Mucosa of stomach (tissue), 1 donor: Measurements from ENCODE around the gene SIPA1L3.

Experiments
- H3K27me3 ChIP-seq: one replicate; pipeline ENCODE4 v1.7.0; 2013; ENCODE audit warnings: mild to moderate bottlenecking, low read length; ENCODE audit not compliant: control insufficient read depth, insufficient read depth
- H3K36me3 ChIP-seq: one replicate; pipeline ENCODE4 v1.7.0; 2013; ENCODE audit warnings: low read length; ENCODE audit not compliant: control insufficient read depth, insufficient read depth
- H3K4me1 ChIP-seq: one replicate; pipeline ENCODE4 v1.7.0; 2013; ENCODE audit warnings: mild to moderate bottlenecking, low read length; ENCODE audit not compliant: control insufficient read depth, insufficient read depth
- H3K4me3 ChIP-seq: one replicate; pipeline ENCODE4 v1.7.0; 2013; ENCODE audit warnings: low read length
- H3K9ac ChIP-seq: one replicate; pipeline ENCODE4 v1.7.0; 2013; ENCODE audit warnings: mild to moderate bottlenecking, low read length, moderate library complexity
- H3K9me3 ChIP-seq: one replicate; pipeline ENCODE4 v1.7.0; 2013; ENCODE audit warnings: mild to moderate bottlenecking, low read length, moderate library complexity; ENCODE audit not compliant: control insufficient read depth
- donor health status: Pancreatic carcinoma.

Gene SIPA1L3

DNA sequence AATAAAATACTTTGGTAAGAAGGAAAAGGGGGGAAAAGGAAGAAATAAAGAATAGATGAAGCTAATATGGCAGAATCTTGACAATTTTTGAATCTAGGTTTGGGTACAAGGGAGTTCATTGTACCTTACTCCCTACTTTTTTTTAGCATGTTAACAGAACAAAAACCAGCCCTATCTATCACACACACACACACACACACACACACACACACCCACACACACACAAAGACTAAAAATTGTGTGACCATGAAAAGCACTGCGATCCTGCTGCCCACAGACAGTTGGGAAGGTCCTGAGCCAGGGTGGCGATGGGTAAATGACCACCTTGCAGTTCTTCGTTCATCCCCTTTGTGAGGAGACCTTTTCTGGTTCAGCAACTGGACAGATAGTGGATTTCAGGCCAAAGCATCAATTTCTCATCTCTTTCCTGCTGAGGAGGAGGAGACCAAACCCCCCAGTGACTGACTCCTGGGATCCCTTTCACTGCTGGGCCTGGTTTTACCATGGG lies 91.8 kb downstream of the SIPA1L3 start:
- Histone ChIP-seq H3K9me3 (no peaks in the 10 kb centered on the region), H3K9ac (no peak overlapping the region), H3K4me1 (peaks cover 12% of the 10 kb centered on the region), H3K4me3 (no peak overlapping the region), H3K36me3 (no peaks in the 10 kb centered on the region), H3K27me3 (no peaks in the 10 kb centered on the region)

- Histone ChIP-seq H3K9ac (no peak overlapping the region), H3K9me3 (no peaks in the 10 kb centered on the region), H3K4me3 (no peak overlapping the region), H3K27me3 (no peaks in the 10 kb centered on the region), H3K4me1 (peaks cover 20% of the 10 kb centered on the region), H3K36me3 (no peaks in the 10 kb centered on the region)
These were observed 92.6 kb downstream of the SIPA1L3 start for GRCh38 chr19:37999309-38000213.

- no peaks in the 10 kb centered on the region for H3K36me3 ChIP-seq
- H3K9ac ChIP-seq, result no peak overlapping the region
- no peaks in the 10 kb centered on the region for H3K27me3 ChIP-seq
- peaks cover 24% of the 10 kb centered on the region for H3K4me1 ChIP-seq
- no peaks in the 10 kb centered on the region for H3K9me3 ChIP-seq
- H3K4me3 ChIP-seq, result no peak overlapping the region
These were observed 94.3 kb downstream of the SIPA1L3 start for GRCh38 chr19:38001158-38001781.

DNA sequence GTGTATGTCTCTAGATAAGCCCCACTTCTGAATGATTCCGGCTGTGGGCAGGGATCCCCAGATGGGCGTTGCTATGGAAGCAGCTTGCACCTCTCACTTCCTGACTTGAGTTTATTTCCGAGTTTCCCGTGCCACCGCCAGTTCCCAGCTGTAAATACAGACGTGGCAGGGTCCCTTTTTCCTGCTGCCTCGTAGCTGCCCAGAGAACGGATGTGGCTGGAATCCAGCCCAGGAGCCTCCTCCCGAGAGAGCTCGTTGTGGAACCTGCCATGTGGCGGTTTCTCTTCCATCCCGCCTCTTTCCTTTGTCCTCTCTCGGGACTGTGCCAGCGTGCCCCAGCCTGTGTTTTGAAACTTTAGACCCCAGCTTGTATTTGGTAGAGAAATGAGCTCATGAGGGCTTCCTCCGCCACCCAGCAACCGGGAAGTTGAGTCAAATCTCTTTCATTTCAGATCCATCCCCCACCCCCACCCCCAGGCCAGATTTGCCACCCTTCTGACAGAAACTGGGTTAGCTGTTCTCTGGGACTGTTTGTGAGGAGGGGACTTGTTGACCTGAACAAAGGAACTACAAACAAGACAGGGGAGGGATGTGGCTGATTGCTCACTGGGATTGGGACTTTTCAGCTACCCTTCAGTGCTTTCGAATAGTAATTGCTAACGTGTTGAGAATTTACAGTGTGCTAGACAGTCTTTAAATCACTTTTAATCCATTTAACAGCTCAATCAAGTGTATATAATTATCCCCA lies 96.6 kb downstream of the SIPA1L3 start:
- Histone ChIP-seq H3K27me3 (no peaks in the 10 kb centered on the region), H3K9me3 (no peaks in the 10 kb centered on the region), H3K9ac (peak overlapping the region; percentile 48), H3K36me3 (no peaks in the 10 kb centered on the region), H3K4me3 (no peak overlapping the region), H3K4me1 (peaks cover 24% of the 10 kb centered on the region)

DNA sequence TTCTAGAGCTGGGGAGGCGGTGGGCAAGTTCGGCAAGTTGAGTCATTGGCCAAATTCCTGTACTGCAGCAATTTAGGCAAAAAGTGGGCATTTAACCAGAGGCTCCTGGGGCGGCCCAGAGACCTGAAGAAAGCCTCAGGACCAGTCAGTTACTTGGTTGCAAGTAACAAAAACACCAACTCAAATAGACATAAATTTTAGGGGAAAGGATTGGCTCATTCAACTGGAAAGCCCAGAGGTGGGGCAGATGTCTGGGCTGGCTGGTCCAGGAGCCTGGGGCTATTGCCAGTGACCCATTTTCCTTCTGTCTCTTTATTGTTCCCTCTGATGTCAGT lies 97.1 kb downstream of the SIPA1L3 start:
- Histone ChIP-seq H3K4me1 (peaks cover 24% of the 10 kb centered on the region), H3K4me3 (no peak overlapping the region), H3K9ac (peak overlapping the region; percentile 48), H3K27me3 (no peaks in the 10 kb centered on the region), H3K36me3 (no peaks in the 10 kb centered on the region), H3K9me3 (no peaks in the 10 kb centered on the region)

GRCh38 chr19:38004521-38005223 lies 97.7 kb downstream of the SIPA1L3 start:
- H3K9ac ChIP-seq, result peak overlapping the region; percentile 48
- peaks cover 24% of the 10 kb centered on the region for H3K4me1 ChIP-seq
- H3K36me3 ChIP-seq, result no peaks in the 10 kb centered on the region

DNA sequence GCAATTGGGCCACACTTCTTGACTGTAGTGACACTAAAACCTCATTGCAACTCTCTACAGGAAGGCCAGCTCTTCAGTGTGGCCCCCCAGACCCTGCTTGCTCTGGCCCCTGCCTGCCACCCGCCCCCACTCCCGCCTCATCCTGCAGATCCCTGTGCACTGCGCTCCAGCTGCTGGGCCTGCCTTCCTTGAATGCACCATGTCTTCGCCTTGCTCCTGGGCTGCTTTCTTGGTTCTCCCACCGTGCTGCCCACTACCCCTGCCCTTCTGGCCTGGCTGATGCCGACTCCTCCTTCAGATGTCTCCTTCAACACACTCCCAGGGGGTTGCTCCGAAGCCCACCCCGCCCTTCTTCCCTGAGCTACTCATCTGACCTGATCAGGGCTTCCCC lies 98.2 kb downstream of the SIPA1L3 start:
- Histone ChIP-seq H3K9me3 (no peaks in the 10 kb centered on the region), H3K9ac (peak overlapping the region; percentile 37), H3K4me3 (no peak overlapping the region), H3K36me3 (no peaks in the 10 kb centered on the region), H3K4me1 (peaks cover 24% of the 10 kb centered on the region), H3K27me3 (no peaks in the 10 kb centered on the region)

More at GRCh38 chr19:38004521-38005223, 97.7 kb downstream of the SIPA1L3 start:
- no peak overlapping the region for H3K4me3 ChIP-seq
- no peaks in the 10 kb centered on the region for H3K9me3 ChIP-seq
- no peaks in the 10 kb centered on the region for H3K27me3 ChIP-seq

DNA sequence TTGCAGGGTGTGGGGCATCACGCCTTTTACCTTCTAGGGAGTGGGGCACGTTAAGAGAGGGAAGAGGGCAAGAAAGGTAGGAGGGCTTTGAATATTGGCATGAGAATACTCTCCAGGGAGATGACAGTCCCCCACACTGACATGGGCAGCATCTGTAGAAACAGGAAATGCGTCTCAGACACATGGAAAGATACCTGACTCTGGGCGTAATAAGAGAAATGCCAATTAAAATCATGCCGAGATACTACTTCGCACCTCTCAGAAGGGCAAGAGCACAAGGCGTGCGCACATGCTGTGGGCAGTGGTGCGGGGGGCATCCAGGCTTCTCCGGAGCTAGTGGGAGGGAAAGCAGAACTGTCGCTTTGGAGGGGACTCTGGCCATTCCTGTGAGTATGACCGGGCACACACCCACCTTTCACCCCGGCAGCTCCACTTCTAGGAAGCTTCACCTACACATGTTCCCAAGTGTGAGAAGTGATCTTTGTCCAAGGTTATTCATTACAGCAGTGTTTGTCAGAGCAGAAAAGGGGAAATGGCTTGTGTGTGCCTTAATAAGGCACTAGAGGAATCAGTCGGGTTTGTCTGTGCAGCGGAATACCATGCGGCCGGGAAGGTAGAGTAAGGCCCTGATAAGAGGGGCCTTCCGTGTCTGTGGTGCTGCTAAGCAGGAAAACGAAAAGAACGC lies 99.5 kb downstream of the SIPA1L3 start:
- Histone ChIP-seq H3K4me1 (peaks cover 24% of the 10 kb centered on the region), H3K9ac (no peak overlapping the region), H3K9me3 (no peaks in the 10 kb centered on the region), H3K27me3 (no peaks in the 10 kb centered on the region), H3K4me3 (no peak overlapping the region), H3K36me3 (no peaks in the 10 kb centered on the region)

DNA sequence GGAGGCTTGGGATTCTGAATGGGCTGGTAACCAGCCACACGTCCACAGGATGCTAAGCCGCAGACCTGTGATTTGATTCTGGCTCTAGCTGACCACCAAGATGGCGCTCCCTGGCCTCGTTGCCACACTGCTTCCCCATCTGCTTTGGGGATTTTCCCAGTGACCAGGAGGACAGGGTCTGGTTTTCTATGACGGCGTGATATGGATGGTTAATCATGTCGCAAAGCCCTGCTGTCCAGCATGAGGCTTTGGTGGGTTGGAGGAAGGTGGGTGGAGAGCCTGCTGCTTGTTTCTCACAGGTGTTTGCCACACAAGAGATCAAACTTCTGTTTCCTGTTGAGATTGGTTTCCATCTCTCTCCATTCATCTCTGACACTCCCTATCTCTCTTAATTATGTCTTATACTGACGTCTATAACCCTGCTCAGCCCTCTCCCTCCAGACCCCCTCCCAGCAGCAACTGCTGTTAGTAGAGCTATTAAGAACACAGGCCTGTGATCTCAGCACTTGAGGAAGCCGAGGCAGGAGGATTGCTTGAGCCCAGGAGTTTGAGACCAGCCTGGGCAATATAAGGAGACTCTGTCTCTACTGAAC lies 102.7 kb downstream of the SIPA1L3 start:
- Histone ChIP-seq H3K4me3 (no peak overlapping the region), H3K27me3 (no peaks in the 10 kb centered on the region), H3K36me3 (no peaks in the 10 kb centered on the region), H3K4me1 (peaks cover 2% of the 10 kb centered on the region), H3K9ac (no peak overlapping the region), H3K9me3 (no peaks in the 10 kb centered on the region)

DNA sequence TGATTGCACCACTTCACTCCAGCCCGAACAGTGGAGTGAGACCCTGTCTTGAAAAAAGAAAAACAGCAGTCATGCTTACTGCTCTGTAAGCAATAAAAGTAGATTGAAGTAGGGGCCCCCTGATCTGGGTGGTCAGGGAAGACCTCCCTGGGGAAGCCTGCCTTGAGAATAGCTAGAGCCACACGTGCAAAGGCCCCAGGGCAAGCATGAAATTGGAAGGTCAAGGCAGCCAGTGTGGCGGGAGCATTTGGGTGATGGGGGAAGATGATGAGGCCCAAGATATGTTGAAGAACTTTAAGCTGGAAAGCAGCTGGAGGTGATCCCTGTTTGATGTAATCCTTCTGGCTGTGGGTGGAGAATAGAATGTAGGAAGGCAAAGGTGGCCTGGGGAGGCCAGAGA lies 104.4 kb downstream of the SIPA1L3 start:
- Histone ChIP-seq H3K9me3 (no peaks in the 10 kb centered on the region), H3K4me3 (no peak overlapping the region), H3K9ac (no peak overlapping the region), H3K4me1 (no peaks in the 10 kb centered on the region), H3K27me3 (no peaks in the 10 kb centered on the region), H3K36me3 (no peaks in the 10 kb centered on the region)

- no peaks in the 10 kb centered on the region for H3K9me3 ChIP-seq
- no peaks in the 10 kb centered on the region for H3K4me1 ChIP-seq
- H3K27me3 ChIP-seq, result no peaks in the 10 kb centered on the region
- H3K36me3 ChIP-seq, result no peaks in the 10 kb centered on the region
- no peak overlapping the region for H3K4me3 ChIP-seq
- no peak overlapping the region for H3K9ac ChIP-seq
These were observed 105.3 kb downstream of the SIPA1L3 start for GRCh38 chr19:38012290-38012689.
